NCI-H2171 treated with DMSO at 0.1 percent for 48 hours (cell line): ENCODE data around the gene NTN3.

ENCODE experiments used
- DNase-seq: peaks from one replicate; lab custom pipeline; 2025; lab: John Stamatoyannopoulos, UW

Gene NTN3

DNA sequence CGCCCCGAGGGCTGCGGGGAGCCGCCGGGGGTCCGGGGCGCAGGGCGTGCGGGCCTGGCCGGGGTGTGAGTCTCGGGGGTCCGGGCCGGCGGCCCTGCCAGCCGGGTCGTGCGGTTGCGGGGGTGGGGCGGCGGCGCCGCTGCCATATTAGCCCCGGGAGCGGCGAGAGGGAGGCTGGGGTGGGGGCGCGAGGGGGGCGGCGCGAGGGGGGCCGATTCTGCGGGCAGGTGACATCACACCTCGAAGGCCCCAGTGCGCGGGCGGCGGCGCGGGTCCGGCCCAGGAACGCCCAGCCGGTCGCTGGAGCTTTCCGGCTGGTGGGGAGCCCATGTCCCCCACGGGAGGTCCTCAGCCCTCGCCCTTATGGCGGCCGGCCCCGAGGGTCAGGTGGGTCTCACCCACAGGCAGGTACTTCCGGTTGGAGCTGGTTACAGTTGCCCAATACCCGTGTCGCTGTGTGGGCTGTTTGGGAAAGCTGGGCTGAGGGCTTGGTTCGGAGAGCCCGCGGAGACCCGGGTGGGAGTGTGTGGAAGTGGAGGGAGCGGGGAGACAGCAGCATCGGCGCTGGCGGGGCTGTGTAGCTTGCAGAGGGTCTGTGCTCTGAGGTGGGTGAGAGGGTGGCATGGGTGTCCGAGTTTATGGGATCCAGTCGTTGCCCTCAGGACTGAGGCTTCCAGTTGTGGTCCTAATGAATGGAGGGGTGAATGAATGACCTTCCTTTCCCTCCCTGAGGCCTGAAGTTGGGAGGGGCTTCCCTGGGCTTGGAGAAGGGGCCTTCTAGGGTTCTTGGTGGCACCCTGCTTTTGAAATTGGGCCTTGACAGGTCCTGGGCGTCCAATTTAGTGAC is 43.5 kb downstream of the NTN3 start:
- no peak for DNase-seq

DNA sequence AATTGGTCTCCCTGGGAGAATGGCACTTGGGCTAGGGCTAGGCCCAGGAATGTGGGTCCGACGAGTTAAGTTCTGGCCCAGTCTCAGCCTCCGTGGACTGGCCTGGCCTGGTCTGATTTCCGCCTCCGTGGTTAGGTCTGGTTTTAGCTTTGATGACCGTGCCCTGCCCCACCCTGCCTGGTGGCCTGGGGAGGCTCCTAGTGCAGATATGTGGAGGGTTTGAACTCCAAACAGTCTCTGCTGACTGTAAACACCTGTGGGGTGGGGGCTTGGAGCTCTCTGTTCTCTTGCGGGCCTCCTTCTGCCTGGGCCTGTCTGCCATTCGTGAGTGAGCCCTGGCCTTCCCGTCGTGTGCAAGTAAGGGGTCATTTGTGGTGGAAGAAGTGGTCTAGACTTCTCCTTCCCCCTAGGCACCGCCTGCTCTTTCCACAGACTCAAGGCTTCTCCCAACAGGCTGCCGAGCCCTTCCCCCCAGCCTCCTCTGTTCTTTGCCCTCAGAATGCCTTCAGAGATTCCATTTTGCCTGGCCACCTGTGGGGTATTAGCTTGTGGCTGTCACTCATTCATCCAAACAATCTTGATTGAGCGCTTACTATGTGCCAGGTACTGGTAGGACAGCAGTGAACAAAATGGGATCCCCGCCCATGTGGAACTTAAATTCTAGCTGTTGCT is 44.2 kb downstream of the NTN3 start:
- DNase-seq, result no peak

DNA sequence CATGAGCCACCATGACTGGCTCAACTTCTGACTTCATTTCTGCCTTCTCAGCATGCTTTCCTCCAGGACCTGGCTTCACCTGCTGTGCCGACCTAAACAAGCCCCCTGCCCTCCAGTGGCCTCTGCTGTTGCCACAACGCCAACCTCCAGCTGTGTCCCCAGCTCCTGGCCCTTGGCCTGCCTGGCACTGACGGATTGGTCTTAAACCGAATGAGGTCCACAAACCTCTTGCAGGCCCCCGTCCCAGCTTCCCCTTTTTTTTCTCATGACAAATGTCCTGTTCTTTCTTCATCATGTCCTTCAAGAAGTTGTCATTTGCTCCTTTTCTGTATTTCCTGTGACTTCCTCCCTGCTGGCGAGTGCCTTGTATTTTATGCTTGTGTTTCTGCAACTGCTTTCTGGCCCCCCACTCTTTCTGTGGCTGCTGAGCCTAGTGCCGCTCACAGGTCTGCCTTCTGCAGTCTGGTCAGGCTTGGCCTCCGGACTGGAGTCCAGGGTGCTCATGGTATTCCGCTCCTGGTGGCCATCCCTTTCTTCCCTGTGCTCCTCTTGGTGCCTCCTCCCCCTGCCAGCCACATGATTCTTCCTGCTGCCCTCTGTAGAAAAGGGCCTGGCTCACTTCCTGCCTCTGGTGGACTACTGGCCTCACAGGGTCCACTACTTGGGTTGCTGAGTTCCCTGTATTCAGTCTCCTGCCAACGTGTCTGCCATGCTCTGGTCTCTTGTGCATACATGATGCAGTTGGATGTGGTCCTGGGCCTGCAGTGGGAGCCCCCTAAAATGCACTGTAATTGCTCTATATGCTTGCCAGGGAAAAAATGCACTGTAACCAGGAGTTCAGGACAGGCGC is 45.5 kb downstream of the NTN3 start:
- no peak for DNase-seq

DNA sequence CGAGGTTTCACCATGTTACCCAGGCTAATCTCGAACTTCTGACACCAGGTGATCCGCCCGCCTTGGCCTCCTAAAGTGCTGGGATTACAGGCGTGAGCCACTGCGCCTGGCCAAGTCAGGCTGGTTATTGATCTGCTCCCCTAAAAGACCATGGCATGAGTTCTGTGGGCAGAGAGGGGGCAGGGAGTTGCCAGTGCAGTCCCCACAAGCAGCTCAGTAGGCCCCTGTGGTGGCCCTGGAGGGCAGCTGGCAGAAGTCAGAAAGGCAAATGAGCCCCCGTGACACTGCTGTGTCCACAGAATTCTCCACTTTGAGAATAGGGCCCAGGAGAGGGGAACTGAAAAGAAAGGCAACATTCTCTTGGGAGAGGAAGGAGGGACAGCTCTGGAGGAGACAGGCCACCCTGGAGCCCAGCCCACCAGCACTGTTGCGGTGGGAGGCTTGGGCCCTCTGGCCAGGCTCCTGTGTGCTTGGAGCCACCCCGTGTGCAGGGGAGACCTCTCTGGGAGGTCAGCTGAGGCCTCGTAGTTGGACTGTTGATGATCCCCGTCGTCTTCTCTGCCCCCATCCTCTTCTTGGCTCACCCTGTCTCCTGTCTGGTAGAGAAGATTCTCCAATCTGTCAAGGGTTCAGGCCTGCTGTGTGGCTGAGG is 47.0 kb downstream of the NTN3 start:
- no peak for DNase-seq

DNA sequence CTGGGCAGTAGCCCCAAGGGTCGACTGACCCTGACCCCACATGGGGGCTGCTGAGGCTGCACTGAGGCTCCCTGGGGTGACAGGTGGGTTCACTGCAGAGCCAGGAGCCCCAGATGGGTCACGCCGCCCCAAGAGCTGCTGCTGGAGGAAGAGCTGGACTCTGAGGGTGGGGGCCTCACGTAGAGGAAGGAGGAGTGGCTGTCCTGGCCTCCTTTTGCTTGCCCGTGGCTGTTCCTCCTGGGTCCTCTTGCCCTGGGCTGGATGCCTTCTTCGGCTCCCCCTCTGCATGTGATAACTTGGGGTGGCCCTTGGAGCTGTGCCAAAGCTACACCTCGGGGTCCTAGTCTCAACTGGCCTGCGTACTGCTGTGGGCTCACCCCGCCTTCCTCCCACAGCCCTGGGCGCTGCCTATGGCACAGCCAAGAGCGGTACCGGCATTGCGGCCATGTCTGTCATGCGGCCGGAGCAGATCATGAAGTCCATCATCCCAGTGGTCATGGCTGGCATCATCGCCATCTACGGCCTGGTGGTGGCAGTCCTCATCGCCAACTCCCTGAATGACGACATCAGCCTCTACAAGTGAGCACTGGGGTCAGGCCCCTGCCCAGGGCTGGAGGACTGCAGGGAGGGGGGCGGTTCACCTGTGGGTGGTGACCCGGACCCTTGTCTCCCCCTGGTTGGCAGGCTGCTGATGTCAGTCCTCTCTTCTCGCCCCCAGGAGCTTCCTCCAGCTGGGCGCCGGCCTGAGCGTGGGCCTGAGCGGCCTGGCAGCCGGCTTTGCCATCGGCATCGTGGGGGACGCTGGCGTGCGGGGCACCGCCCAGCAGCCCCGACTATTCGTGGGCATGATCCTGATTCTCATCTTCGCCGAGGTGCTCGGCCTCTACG is 48.0 kb downstream of the NTN3 start:
- no peak for DNase-seq

DNA sequence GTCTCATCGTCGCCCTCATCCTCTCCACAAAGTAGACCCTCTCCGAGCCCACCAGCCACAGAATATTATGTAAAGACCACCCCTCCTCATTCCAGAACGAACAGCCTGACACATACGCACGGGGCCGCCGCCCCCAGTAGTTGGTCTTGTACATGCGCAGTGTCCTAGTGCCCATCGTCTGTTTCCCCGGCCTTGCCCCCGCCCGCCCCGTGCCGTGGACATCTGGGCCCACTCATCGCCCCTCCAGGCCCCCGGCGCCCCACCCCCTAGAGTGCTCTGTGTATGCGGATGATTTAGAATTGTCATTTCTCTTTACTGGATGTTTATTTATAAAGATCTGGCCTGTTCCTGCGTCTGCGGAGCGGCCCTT is 48.6 kb downstream of the NTN3 start:
- DNase-seq, result no peak

DNA sequence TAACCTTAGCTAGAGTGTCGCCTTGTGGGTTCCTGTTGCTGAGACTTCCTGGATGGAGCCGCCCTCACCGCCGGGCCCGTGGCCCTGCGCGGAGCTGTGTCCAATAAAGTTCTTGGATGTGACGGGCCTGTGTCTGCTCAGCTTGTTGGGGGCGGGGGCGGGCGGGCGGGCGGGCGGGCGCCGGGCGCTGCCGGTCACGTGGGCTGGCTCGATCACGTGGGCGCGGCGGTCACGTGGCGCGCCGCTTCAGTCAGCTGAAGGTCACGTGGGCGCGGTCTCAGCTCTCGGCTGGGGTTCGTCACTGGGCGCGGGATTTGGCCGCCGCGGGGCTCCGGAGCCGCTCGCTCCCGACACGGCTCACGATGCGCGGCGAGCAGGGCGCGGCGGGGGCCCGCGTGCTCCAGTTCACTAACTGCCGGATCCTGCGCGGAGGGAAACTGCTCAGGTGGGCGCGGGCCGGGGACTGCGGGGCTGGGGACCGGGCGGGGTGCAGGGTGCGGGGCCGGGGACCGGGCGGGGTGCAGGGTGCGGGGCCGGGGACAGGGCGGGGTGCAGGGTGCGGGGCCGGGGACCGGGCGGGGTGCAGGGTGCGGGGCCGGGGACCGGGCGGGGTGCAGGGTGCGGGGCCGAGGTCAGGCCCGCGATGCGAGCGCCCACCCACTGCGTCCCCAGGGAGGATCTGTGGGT is 49.1 kb downstream of the NTN3 start, which contains the start of gene AMDHD2:
Gene AMDHD2, plus strand, starts transcription at position 275 of the 687 bp plus-strand sequence. Its CDS starts 88 bp downstream, at position 363.
- DNase-seq, result peak; percentile 78

DNA sequence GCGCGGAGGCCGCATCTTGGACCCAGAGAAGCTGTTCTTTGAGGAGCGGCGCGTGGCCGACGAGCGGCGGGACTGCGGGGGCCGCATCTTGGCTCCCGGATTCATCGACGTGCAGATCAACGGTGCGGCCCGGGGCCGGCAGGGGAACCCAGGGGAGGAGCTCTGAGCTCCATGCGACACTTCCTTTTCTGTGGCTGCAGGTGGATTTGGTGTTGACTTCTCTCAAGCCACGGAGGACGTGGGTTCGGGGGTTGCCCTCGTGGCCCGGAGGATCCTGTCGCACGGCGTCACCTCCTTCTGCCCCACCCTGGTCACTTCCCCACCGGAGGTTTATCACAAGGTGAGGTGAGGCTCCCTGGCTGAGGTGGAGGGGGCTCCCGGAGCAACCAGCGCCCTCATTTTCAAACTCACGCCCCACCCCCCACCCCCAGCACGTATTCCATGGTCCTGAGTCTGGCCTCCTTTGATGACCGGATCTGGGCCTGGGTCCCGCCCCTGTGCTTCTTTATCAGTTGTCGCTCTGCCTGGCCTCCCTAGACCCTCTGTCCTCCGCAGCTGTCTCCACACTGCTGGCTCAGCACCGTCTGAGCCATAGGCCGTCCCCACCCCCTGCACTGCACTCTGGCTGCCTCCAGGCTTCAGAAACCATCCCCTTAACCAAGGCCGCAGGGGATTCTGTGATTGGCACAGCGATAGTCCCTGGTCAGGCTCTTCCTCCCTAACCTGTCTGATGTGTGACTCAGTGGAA is 49.9 kb downstream of the NTN3 start:
- DNase-seq, result no peak
